DMS 273 treated with DMSO at 0.1 percent for 48 hours (cell line): ENCODE measurements around the gene FAM184B.
A peak's percentile ranks its signal among the peaks of the same experiment; 100 is the strongest.
"Not testable (repeated sequence)": the region's sequence is repeated elsewhere in the genome, so short reads cannot be mapped to it uniquely, and the experiment has no call there.

Source experiments
- DNase-seq: peaks from one replicate; lab custom pipeline; 2025; lab: John Stamatoyannopoulos, UW

The FAM184B gene

GRCh38 chr4:17682222-17682566, 99.2 kb downstream of the FAM184B start:
- no peak for DNase-seq

- DNase-seq, result no peak
Observed at GRCh38 chr4:17681281-17682221, 99.9 kb downstream of the FAM184B start.

GRCh38 chr4:17680559-17681280, 100.7 kb downstream of the FAM184B start:
- no peak for DNase-seq

GRCh38 chr4:17670423-17670822, 111.0 kb downstream of the FAM184B start:
- DNase-seq, result no peak

GRCh38 chr4:17667653-17668201, 113.7 kb downstream of the FAM184B start:
- DNase-seq, result no peak

- DNase-seq, result no peak
Observed at GRCh38 chr4:17667253-17667652, 114.2 kb downstream of the FAM184B start.

GRCh38 chr4:17665852-17666251, 115.6 kb downstream of the FAM184B start:
- no peak for DNase-seq

GRCh38 chr4:17665346-17665745, 116.1 kb downstream of the FAM184B start:
- DNase-seq, result no peak

GRCh38 chr4:17664755-17665154, 116.7 kb downstream of the FAM184B start:
- DNase-seq, result no peak

- DNase-seq, result no peak
Observed at GRCh38 chr4:17662694-17663093, 118.7 kb downstream of the FAM184B start.

- not testable (repeated sequence) for DNase-seq
Observed at GRCh38 chr4:17659196-17659595, 122.2 kb downstream of the FAM184B start.

GRCh38 chr4:17657849-17658248, 123.6 kb downstream of the FAM184B start:
- no peak for DNase-seq

- DNase-seq, result no peak
Observed at GRCh38 chr4:17657090-17657489, 124.3 kb downstream of the FAM184B start.

- DNase-seq, result no peak
Observed at GRCh38 chr4:17654701-17655100, 126.7 kb downstream of the FAM184B start.

GRCh38 chr4:17650406-17650805, 131.0 kb downstream of the FAM184B start:
- no peak for DNase-seq

- DNase-seq, result no peak
Observed at GRCh38 chr4:17647927-17648326, 133.5 kb downstream of the FAM184B start.

- no peak for DNase-seq
Observed at GRCh38 chr4:17647176-17647806, 134.1 kb downstream of the FAM184B start.

- no peak for DNase-seq
Observed at GRCh38 chr4:17646693-17647092, 134.7 kb downstream of the FAM184B start.

GRCh38 chr4:17642398-17642783, 139.0 kb downstream of the FAM184B start:
- no peak for DNase-seq

GRCh38 chr4:17639136-17639535, 142.3 kb downstream of the FAM184B start:
- DNase-seq, result no peak

GRCh38 chr4:17636696-17637622, 144.5 kb downstream of the FAM184B start:
- DNase-seq, result peak; percentile 57
